ENCODE data around the gene ECHS1.

ECHS1 gene

GRCh38 chr10:133335246-133336117 is 37.7 kb downstream of the ECHS1 start (continued):
- no peak for TF ChIP-seq ZNF416 (tag by site-specific recombination; IDR thresholded peaks at IDR 0.05)
- peak; percentile 87 for TF ChIP-seq ZBTB7A (tag by site-specific recombination; IDR thresholded peaks at IDR 0.05; ENCODE audit: low read depth)
- TF ChIP-seq GLIS2 (tag by site-specific recombination; IDR thresholded peaks at IDR 0.05), result peak; percentile 91
- peak; percentile 47 for TF ChIP-seq SP2 (tag by site-specific recombination; IDR thresholded peaks at IDR 0.05)
- TF ChIP-seq ZNF561 (tag by site-specific recombination; IDR thresholded peaks at IDR 0.05; ENCODE audit: borderline replicate concordance), result no peak
- TF ChIP-seq ZBTB8A (tag by site-specific recombination; IDR thresholded peaks at IDR 0.05), result peak; percentile 43; the same call in 1 of the 2 replicates
- TF ChIP-seq, protein P1, sequence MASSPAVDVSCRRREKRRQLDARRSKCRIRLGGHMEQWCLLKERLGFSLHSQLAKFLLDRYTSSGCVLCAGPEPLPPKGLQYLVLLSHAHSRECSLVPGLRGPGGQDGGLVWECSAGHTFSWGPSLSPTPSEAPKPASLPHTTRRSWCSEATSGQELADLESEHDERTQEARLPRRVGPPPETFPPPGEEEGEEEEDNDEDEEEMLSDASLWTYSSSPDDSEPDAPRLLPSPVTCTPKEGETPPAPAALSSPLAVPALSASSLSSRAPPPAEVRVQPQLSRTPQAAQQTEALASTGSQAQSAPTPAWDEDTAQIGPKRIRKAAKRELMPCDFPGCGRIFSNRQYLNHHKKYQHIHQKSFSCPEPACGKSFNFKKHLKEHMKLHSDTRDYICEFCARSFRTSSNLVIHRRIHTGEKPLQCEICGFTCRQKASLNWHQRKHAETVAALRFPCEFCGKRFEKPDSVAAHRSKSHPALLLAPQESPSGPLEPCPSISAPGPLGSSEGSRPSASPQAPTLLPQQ (tag by site-specific recombination; IDR thresholded peaks at IDR 0.05), result peak; percentile 97
- peak; percentile 74; the same call in 1 of the 2 replicates for TF ChIP-seq ZIC2 (tag by site-specific recombination; IDR thresholded peaks at IDR 0.05)
- no peak for TF ChIP-seq ZNF843 (tag by site-specific recombination; IDR thresholded peaks at IDR 0.05)
- peak; percentile 55 for TF ChIP-seq SP3 (tag by site-specific recombination; IDR thresholded peaks at IDR 0.05)
- no peak; the same call in 1 of the 2 replicates for TF ChIP-seq ZNF394 (tag by site-specific recombination; IDR thresholded peaks at IDR 0.05; ENCODE audit: borderline replicate concordance)
- TF ChIP-seq SP7 (tag by site-specific recombination; IDR thresholded peaks at IDR 0.05), result peak; percentile 54
- TF ChIP-seq GLIS1 (tag by site-specific recombination; IDR thresholded peaks at IDR 0.05), result peak; percentile 75
- no peak for TF ChIP-seq ZNF391 (tag by site-specific recombination; IDR thresholded peaks at IDR 0.05; ENCODE audit: borderline replicate concordance, low read depth)
- TF ChIP-seq ZNF510 (tag by site-specific recombination; IDR thresholded peaks at IDR 0.05; ENCODE audit: insufficient replicate concordance), result no peak
- TF ChIP-seq ZNF169 (tag by site-specific recombination; IDR thresholded peaks at IDR 0.05), result no peak
- no peak for TF ChIP-seq TCF7L2 (IDR thresholded peaks at IDR 0.05; ENCODE audit: borderline replicate concordance, low read depth, low read length)
- TF ChIP-seq MZF1 (tag by site-specific recombination; IDR thresholded peaks at IDR 0.05; ENCODE audit: borderline replicate concordance), result no peak
- TF ChIP-seq EGR2 (tag by site-specific recombination; IDR thresholded peaks at IDR 0.05; ENCODE audit: low read depth), result peak; percentile 87
- TF ChIP-seq ZNF174 (tag by site-specific recombination; IDR thresholded peaks at IDR 0.05), result no peak
- TF ChIP-seq, protein P2, sequence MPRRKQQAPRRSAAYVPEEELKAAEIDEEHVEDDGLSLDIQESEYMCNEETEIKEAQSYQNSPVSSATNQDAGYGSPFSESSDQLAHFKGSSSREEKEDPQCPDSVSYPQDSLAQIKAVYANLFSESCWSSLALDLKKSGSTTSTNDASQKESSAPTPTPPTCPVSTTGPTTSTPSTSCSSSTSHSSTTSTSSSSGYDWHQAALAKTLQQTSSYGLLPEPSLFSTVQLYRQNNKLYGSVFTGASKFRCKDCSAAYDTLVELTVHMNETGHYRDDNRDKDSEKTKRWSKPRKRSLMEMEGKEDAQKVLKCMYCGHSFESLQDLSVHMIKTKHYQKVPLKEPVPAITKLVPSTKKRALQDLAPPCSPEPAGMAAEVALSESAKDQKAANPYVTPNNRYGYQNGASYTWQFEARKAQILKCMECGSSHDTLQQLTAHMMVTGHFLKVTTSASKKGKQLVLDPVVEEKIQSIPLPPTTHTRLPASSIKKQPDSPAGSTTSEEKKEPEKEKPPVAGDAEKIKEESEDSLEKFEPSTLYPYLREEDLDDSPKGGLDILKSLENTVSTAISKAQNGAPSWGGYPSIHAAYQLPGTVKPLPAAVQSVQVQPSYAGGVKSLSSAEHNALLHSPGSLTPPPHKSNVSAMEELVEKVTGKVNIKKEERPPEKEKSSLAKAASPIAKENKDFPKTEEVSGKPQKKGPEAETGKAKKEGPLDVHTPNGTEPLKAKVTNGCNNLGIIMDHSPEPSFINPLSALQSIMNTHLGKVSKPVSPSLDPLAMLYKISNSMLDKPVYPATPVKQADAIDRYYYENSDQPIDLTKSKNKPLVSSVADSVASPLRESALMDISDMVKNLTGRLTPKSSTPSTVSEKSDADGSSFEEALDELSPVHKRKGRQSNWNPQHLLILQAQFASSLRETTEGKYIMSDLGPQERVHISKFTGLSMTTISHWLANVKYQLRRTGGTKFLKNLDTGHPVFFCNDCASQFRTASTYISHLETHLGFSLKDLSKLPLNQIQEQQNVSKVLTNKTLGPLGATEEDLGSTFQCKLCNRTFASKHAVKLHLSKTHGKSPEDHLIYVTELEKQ (tag by site-specific recombination; IDR thresholded peaks at IDR 0.05; ENCODE audit: borderline replicate concordance), result no peak
- TF ChIP-seq ZNF335 (tag by site-specific recombination; conservative IDR thresholded peaks at IDR 0.05), result peak; percentile 74
- TF ChIP-seq MYNN (tag by site-specific recombination; IDR thresholded peaks at IDR 0.05; ENCODE audit: borderline replicate concordance), result no peak
- TF ChIP-seq, protein P3, sequence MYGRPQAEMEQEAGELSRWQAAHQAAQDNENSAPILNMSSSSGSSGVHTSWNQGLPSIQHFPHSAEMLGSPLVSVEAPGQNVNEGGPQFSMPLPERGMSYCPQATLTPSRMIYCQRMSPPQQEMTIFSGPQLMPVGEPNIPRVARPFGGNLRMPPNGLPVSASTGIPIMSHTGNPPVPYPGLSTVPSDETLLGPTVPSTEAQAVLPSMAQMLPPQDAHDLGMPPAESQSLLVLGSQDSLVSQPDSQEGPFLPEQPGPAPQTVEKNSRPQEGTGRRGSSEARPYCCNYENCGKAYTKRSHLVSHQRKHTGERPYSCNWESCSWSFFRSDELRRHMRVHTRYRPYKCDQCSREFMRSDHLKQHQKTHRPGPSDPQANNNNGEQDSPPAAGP (tag by site-specific recombination; IDR thresholded peaks at IDR 0.05), result peak; percentile 57; the same call in 1 of the 2 replicates
- TF ChIP-seq ZEB2 (tag by site-specific recombination; IDR thresholded peaks at IDR 0.05), result 0 out of 2 replicates have a peak, but pooled peaks have one; percentile 24
- no peak for TF ChIP-seq GFI1B (tag by site-specific recombination; IDR thresholded peaks at IDR 0.05)
- peak; percentile 62 for TF ChIP-seq ZBTB20 (tag by site-specific recombination; IDR thresholded peaks at IDR 0.05)
- no peak for TF ChIP-seq ZNF175 (tag by site-specific recombination; IDR thresholded peaks at IDR 0.05)
- TF ChIP-seq ZNF654 (tag by site-specific recombination; IDR thresholded peaks at IDR 0.05; ENCODE audit: low read depth), result no peak
- TF ChIP-seq ZBTB17 (tag by site-specific recombination; IDR thresholded peaks at IDR 0.05), result peak; percentile 13; the same call in 1 of the 2 replicates
- no peak for TF ChIP-seq ZNF404 (tag by site-specific recombination; IDR thresholded peaks at IDR 0.05)
- TF ChIP-seq ZBTB1 (tag by site-specific recombination; IDR thresholded peaks at IDR 0.05), result 0 out of 2 replicates have a peak, but pooled peaks have one; percentile 32
